NCI-H2171 (cell line): ENCODE data around the gene IL6R.
"Not testable (repeated sequence)": the region's sequence is repeated elsewhere in the genome, so short reads cannot be mapped to it uniquely, and the experiment has no call there.

Experiments used
- DNase-seq: peaks from one replicate; lab custom pipeline; 2025; lab: John Stamatoyannopoulos, UW

IL6R gene

DNA sequence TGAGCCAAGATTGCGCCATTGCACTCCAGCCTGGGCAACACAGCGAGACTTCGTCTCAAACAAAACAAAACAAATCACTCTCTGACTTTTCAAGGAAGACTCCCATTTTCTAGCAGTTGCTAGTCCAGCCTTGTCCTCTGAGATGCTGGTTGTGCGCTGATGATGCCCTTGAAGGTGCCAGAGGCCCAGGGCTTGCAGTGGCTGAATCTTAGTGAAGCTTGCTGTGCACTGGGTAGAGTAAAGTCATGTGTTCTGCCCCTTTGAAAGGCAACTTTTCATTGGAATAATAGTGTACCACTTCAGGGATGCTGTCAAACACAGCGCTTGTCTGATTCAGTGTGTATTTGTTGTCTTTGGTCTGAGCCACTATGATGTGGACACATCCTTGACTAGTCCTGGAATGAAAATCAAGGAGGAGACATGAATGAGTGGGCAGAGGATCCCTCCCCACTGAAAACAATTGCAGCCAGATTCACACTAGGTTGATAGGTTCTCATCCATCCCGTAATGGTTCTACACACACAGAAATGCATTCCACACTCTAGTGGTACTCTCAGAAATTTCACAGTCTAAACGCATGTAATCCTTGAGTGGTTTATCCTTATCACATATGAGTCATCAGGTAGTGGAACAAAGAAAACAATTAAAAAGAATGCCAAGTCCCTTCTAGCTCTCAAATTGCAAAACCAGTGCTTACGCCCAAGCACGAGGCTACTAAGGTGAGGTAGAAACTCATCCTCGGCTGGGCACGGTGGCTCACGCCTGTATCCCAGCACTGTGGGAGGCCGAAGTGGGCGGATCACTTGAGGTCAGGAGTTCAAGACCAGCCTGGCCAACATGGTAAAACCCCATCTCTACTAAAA lies 79.0 kb downstream of the IL6R start:
- DNase-seq = no peak

DNA sequence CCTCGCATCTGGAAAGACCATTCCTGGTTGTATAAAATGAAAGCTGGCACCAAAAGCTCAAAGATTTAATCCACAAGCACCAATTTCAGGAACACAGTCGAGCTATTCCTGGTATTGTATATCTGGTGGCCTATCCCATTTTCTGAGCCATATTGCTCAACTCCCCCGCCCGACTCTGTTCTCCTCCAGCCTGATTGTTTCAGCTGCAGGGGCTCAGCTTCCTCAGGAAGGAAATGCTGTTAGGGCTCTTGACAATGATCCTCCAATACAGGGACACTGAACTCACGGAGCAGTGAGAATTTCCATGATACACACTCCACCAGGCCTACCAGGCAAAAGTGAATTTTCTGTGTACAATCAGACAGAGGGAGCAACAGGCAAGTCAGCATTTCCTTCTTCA lies 80.0 kb downstream of the IL6R start:
- DNase-seq = no peak

- DNase-seq = no peak
Observed at GRCh38 chr1:154485910-154486496, 80.9 kb downstream of the IL6R start.

DNA sequence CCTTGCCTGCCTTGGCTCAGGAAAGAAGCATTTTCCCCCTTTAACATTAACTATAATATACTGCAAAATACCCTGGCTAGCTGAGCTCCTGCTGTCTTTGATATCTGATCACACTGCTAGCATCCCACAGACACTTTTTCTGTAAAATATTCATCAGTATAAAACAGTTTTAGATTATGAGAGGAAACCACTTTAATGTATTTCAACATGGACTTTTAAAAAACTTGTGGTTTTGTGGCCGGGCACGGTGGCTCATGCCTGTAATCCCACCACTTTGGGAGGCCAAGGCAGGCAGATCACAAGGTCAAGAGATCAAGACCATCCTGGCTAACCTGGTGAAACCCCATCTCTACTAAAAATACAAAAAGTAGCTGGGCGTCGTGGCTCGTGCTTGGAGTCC lies 81.6 kb downstream of the IL6R start:
- DNase-seq = not testable (repeated sequence)

GRCh38 chr1:154488922-154489321 lies 83.8 kb downstream of the IL6R start:
- no peak for DNase-seq

GRCh38 chr1:154489695-154490274 lies 84.6 kb downstream of the IL6R start:
- DNase-seq = no peak

GRCh38 chr1:154490317-154490716 lies 85.2 kb downstream of the IL6R start:
- no peak for DNase-seq

GRCh38 chr1:154492115-154492514 lies 87.0 kb downstream of the IL6R start:
- no peak for DNase-seq

GRCh38 chr1:154493276-154493675 lies 88.1 kb downstream of the IL6R start:
- no peak for DNase-seq

DNA sequence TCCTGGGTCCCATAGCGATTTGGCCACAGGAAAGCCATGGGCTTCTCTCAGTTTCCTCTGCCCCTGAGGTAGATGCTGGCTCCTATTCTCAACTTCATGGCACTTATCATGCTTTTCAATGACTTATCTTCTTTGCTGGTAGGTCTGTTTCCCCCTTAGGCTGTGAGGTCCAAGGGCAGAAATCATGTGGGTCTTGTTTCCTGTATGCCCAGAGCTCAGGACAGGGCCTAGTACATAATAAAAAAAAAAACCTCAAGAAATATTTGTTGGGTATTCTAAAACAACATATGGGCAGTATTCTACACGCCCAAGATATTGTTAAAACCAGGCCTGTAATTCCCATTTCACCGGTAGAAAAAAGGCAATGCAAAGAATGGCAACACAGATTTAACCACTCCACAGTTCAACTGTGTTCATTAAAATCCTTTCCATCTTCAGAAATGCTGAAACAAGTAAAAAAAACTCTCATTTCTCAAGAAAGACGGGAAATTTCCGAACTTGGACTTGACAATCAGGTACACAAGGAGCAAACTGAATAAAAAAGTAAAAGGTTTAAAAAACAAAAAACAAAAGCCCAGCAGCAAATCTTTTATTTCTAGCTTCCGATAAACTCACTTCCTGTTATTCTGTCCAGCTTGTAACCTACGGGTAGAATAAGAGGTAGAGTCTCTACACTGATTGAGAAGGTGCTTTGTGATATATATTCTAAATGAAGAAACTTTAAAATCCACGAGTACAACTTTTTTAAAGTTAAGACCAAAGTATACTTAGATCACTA lies 90.5 kb downstream of the IL6R start:
- no peak for DNase-seq

DNA sequence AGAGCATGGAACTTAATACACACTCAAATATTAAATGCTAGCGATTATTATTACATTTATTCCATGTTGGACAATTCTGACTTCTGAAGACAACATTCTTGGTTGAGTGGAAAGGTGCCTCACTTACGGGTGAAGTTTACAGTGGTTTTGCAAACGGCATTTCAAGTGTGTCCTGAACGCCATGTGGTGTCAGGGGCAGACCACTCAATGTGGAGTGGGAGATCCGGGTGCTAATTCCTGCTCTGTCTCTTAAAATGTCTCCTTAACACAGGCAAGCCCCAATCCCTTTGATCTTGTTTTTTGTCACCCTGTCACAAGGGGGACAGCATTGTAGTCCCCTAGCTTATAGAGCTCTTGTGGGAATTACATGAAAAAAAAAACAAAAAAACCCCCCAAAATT lies 91.2 kb downstream of the IL6R start:
- no peak for DNase-seq

- DNase-seq = no peak
Observed at GRCh38 chr1:154497026-154497806, 92.1 kb downstream of the IL6R start.

DNA sequence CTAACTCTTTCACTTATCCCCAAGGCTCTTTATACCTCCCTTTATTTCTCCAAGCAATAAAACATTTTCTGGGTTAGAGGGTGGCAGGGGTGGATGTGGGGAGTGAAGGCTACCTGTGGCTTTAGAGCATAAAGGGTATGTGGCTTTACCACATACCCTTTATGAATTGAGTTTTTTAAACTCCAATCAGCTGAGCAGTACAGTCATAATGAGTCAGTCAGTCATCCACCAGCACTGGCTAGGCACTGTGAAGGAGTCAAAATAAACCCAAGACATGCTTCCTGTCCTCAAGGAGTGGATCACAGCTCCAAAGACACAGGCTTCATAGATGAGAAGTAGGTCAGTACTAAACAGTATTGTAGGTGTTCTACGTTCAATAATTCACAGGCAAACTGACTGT lies 94.3 kb downstream of the IL6R start:
- DNase-seq = no peak

DNA sequence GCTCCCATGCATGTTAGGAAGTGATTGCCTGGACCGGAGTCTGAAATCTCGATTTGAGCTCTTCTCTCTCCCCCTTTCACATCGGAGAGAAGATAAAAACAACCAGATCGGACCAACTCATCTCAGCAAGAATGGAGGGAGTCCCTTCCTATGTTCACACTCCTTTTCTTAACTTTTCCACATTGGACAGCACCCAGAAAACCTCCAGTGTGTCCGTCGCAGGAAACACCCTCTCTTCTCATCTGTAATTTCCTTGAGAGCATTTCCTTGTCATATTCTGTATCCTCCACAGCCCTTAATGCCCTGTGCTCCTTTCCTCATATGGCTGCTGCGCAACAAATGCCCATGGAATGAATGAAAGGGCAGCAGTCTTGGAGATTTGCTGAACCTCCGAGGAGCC lies 95.4 kb downstream of the IL6R start:
- no peak for DNase-seq

DNA sequence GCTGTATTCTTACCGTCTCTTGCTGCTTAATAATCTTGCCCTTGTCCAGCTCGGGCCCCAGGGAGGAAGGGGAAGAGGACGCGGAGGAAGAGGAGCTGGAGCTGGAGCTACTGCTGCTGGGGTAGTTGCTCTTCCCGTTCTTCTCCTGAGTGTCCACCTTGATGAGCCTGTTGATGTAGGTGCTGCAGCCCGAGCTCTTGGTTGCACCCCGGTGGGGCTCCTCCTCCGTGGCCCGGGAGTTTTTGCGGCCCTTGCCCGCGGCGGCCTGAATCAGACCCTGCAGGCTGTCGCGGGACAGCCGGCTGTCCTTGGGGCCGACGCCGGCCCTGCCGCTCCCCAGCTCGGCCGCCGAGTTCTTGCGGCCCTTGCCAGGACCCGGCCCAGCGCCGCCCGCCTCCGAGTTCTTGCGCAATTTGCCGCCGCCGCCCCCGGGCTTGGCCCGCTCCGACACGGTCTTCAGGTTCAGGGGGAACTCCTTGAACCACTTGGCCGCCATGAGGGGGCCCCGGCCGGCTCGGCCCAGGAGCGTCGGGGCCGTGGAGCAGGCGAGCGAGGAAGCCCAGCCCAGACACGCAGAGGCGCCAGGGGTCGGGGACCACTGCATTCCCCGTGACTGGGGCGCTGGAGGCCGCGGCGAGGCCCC lies 96.4 kb downstream of the IL6R start:
- DNase-seq = no peak

- no peak for DNase-seq
Observed at GRCh38 chr1:154502066-154502743, 97.1 kb downstream of the IL6R start, which contains the start of the genes SHE and TDRD10. SHE (minus strand) TSS chr1:154502412; CDS start chr1:154502026, 386 bp downstream. TDRD10 (plus strand) TSS chr1:154502219; CDS start chr1:154506904, 4,685 bp downstream.

DNA sequence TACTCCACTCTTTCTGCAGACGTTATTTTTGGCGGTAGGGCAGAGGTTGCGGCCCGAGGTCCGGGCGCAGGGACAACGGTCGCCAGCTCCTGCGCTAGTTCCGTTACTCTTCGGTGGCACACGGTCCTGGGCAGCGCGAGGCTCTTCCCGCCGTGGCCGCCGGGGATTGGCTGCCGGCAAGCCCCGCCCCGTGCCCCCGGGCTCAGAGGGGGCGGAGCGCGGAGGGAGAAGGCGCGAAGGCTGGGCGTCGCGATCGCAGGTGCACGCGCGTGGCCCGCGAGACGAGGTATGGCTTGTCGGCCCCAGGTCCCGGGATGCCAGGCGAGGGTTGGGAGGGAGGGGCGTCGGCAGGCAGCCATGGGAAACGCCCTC lies 97.6 kb downstream of the IL6R start:
- no peak for DNase-seq

GRCh38 chr1:154503898-154504297 lies 98.8 kb downstream of the IL6R start:
- DNase-seq = no peak

DNA sequence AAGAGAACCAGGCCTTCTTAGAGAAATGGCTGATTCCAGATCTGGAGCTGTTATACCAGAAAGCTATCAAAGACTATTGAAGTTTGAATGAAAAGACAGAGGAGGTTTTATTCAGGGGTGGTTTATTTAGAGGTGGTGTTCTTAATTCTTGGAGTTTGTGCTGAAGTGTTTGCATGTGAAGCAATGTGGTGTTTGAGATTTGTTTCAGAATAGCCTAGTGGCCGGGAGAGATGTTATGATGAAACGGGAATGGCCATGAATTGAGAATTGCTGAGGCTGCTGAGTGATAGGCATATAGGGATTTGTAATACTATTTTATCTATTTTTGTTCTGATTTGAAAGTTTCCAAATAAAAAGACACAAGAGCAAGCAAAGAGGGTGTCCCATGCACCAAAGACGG lies 107.6 kb downstream of the IL6R start:
- DNase-seq = no peak

GRCh38 chr1:154514066-154514553 lies 109.0 kb downstream of the IL6R start:
- DNase-seq = no peak
